Hematopoietic multipotent progenitor cell treated with erythropoietin and hydrocortisone succinate and interleukin-3 and kit ligand, for 8 days (in vitro differentiated cells): ENCODE measurements around the gene CACNA1D.

Experiments used
- DNase-seq: peaks from one replicate; pipeline ENCODE4 v3.0.0-alpha.2; 2015

Gene CACNA1D

DNA sequence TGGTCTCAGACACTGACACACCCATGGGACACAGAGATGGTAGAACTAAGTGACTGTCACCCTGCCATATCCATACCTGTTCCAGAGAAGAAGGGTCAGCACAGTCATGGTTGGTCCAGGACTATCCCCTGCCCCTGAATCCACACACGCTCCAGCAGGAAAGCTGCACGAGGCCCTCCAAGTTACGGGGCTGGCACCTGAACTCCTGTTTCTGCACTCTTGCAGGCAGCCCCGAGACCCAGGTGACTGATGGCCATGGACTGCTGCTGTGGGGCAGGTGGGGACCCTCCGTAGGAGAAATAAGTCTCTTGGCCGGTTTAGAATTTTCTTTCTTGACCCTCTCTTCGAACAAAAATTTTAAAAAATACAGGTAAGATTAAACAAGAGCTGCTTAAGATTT is 321.2 kb downstream of the CACNA1D start:
- no peak for DNase-seq

DNA sequence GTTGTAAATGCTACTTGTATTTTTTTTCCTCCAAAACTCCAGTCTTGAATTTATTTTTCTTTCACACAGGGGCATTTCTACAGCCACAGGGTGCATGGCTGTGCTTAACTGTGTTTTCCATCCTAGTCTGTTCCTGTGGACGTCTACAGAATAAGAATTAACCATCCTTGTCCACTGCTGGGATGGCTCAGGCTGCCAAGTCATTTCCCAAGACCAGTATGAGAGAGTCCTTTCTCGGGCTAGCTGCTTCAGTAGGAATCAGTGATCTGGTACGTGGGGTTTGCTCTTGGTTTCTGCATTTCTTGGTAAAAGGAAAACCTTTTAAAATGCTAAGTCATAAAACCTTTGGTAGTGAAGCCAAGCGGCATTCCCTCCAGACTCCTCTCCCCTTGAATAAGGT is 322.0 kb downstream of the CACNA1D start:
- DNase-seq: no peak

DNA sequence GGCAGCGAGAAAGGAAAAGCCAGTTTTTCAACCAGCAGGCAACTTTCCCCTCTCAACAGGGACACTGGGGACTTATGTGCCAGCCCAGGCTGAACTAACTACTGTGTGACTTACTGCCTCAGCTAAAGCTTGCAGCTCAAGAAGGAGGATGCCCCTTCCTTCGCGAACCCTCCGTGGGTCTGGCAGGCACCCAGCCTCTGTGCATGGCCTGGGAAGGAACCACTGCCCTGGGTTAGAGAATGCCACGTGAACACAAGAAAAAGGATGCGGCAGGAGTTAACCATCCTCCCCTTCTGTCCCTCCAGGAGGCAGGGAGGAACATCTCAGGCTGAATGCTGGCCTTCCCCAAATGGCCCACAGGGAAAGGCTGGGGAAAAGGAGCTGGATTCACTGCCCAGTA is 322.8 kb downstream of the CACNA1D start:
- no peak for DNase-seq

DNA sequence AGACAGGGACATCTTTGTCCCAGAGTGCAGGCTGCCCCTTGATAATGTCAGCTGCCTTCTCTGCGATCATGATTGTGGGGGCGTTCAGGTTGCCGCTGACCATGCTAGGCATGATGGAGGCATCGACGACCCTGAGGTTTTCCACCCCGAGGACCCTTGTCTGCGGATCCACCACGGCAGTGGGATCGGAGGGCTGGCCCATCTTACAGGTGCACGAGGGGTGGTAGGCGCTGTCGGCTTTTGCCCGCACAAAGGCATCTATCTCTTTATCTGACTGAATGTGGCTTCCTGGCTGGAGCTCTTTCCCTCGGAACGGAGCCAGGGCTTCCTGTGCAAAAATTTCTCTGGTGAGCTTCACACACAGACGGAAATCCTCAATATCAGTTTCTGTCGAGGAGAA is 323.4 kb downstream of the CACNA1D start:
- no peak for DNase-seq

DNA sequence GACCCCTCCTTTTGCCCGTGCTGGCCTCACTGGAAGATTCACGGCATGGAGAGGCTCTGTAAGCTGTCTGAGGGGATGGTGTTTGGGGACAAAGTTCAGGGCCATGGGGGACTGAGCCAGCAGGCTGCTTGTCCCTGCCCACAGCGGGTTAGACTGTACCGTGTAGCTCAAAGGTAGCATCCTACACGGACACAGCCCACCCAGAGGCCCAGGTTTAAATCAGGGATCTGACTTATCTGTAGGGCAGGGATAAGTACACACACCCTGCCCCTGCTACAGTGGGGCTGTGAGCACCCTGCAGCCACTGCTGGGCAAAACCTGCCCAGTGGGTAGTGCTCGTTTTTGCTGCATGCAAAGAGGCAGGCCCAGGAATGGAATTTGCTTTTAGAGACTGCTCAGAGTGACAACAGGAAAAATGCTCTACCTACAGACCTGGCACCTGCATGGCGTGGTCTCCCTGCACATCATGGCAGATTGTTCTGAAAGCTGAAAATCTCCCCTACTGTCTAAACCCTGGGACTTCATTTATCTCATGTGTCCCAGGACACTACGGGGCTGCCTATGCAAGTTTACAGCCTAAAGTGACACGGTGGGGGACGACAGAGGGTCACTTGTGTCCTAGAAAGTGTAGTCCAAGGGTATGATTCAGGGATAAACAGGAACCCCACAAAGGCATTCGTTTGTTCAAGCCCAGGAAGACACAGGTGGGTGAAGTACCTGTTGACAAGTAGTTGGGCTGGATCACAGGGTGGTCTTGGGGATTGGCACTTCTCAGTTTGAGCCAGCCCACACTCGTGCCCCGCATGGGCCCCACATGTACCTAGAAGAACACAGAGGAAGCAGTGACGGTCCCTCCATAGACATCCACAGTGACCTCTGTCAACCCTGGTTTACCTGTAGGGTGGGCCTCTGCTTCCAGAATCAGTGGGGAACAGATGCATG is 324.1 kb downstream of the CACNA1D start:
- DNase-seq: no peak

DNA sequence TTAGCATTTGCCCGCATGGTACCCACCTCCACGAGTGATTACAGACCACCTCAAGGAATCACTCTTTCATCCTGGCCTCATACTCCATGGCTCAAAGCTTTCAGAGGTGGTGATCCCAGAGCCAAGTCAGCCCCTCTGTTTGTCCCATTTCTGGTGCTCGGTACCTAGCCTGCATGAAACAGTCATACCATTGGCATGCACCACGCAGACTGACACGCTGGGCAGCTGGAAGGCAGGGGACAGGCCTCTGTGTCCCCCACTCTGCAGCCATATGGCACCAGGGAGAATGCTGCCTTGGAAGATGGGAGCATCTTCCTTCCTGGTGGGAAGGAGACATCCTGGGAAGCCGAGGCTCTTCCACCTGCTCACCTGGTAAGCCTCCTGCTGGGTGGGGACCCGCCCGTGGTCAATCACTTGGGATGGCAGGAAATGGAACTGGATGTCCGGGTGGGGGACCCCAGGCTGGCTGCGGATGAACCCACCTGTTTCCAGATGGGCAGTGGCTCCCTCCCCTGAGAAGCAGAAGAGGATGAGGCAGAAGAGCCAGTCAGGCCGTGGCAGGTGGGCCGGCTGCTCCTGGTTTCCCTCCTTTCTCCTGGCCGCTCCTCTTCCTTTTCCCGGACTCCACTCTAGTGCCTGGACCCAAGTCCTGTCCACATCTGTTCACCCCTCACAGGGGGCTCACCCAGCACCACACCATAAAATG is 324.9 kb downstream of the CACNA1D start:
- DNase-seq: no peak

DNA sequence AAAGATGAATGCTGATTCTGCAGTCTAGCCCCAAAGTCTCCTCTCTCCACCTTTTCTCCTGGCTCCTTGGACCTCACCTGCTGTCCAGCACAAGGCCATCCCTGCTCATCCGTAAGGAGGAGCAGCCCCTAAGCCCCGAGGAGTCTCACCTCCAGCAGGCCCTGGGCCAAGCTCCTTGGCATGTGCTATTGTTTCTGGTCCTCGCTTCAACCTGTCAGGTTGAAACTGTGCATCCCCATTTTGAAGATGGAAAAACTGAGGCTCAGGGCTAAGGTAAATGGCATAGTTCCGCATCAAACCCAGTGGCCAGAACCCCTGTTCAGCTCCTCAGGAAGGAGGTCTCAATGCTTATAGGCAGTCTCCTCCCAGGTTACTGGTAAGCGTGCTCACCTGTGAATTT is 325.7 kb downstream of the CACNA1D start:
- DNase-seq: no peak

DNA sequence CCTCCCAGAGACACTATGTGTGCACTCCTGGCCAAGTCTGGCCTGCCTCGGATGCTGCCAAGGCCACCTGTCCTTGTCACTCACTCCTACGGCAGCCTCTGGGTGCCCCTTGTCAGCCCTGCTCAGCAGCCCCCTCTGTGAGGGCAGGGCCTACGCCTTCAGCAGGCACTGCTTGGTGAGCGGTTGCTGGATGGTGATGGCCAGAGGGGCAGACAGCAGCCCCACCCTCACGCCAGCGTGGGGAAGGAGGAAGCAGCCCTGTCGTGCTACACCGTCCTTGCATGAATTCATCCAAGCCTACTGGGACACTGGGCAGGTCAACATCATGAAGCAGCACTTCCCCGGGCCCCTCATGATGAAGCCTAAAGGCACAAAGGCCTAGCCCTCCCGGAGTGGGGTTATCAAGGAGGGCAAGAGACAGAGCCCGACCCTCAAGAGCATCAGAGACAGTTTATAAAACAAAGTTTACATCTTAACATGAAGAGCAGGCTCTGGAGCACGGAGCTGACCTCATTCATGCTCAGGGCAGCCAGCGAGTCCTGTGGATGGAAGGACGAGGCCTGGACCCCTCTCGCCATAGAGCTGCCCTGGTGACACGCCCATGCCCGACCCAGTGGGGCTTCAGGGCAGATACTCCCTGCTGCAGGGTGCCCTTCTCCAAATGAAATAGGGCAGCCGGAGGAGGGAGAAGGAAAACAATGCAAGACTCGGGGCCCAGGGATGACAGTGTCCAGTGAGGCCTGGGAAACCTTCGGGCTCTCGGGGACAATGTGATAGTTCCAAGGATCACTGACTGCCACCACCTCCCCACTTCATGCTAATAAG is 326.6 kb downstream of the CACNA1D start:
- no peak for DNase-seq

DNA sequence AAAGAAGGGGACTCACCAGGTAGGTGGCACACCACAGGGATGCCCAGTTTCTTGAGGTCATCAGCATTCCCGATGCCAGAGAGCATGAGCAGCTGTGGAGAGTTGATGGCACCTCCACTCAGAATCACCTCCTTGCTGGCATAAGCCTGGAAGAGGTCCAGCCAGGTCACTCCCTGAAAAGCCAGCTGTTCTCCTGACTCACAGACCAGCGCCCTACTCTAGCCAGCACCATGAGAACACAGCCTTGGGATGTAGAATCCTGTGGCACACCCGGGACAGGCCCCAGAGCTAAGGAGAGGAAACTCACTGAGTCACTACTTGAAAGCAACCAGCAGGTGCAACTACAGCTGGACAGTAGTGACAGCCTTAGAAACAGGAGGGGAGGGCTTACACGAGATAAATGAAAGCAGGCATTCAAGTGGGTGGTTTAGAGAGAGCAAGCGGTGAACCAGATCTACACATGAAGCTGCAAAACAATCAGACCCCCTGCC is 327.3 kb downstream of the CACNA1D start:
- no peak for DNase-seq

DNA sequence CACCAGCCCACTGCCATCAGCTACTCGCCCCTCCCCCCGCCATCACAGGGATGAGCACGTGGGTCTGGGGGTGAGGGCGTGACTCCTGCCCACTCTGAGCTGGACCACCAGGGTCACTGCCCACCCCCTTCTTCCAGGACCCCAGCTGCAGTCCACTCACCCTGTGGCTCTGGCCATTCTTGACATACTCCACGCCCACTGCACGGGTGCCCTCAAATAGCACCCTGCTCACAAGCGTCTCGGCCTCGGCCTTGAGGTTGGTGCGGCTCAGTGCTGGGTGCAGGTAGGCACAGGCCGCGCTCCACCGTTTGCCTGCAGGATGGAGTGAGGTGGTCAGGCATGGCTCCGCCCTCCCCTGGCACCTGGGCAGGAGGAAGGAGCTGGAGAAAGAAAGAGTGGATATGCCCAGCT is 327.9 kb downstream of the CACNA1D start:
- no peak for DNase-seq

DNA sequence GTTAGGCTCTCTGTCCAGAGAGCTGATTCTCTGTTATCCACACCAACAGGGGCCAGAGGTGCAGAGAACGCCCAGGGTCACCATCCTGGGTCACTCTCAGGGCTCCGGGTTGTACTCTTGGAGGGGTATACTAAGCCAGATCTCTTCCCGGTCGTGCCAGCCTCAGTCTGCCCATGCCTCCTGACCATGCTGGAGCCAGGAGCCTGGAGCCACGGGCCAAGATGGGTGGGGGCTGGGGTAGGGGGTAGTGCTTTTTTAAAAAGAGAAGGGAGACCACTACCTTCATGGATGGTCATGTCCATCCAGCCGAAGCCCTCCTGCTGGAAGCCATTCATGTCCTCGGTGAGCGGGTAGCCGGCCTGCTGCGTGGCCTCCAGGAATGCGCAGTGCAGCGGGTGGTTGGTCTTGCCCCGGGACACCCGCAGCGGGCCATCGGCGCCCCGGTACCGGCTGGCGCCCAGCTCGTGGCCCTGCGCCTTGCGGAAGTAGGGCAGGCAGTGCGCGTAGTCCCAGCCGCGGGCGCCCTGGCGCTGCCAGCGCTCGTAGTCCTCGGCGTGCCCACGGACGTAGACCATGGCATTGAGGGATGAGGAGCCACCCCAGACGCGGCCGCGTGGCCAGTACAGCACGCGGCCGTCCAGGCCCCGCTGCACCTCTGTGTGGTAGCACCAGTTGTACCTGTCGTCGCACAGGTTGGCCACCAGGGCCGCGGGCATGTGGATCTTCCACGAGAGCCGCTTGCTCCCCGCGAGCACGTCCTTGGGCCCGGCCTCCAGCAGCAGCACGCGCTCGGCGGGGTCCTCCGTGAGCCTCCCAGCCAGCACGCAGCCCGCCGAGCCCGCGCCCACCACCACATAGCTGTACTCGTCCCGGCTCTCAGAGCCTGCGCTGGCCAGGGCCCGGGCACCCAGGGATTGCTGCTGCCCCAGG is 328.9 kb downstream of the CACNA1D start:
- DNase-seq: no peak

DNA sequence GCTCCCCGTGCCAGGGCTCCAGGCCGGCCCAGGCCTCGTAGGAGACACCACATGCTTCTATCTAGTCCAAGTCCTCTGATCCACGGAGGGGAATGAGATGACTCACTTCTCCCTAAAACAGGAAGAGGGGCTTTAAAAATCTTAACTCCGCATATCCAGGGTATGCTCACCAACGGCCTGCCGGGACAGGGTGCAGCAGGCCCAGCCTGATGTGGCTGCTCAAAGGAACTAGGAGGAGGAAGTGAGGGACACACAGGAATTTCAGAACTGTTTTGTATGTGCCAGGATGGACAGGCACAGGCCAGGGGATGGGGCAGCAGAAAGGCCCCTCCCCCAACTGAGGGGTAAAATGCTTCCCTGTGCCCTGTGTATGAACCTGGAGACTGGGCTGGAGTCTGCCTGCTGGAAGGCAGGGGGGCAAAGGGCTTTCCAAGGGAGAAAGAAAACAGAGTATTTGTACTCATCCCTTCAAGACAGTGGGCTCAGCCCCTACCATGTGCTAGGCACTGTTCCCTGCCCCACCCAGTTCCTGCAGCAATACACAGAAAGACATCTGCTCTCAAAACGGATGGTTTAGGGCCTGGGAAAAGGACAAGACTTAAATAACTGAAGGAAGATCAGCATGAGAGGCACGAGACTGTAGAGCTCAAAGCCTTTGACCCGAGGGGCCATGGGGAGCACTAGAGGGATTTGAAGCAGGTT is 329.7 kb downstream of the CACNA1D start:
- no peak for DNase-seq

DNA sequence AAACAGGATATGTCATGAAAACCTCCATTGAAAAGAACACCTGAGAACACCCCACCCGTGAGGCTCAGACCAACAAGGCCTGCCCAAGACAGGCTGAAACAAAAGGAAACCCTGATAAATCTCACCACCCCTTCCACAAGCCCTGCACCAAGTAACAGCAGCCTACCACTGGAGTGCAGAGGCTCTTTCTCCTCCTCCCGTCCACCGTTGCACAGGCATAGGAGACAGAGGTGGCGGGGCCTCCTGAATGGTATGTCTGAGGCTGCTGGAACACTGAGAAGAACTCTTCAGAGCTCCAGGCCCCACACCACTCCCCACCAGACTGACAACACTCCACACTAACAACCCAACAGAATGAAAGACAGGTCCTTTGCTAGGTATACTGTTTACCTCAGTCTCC is 330.4 kb downstream of the CACNA1D start:
- DNase-seq: no peak

DNA sequence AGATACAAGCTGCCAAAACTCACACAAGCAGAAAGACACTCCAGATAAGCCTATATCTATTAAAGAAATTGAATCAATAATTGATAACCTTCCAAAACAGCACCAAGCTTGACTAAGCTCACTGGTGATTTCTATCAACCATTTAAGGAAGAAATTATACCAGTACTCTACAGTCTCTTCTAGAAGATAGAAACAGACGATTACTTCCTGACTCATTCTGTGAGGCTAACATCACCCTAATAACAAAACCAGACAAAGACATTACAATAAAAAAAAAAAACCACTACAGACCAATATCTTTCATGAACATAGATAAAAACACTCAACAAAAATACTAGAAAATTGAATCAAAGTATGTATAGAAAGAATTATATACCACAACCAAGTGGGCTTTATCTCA is 331.6 kb downstream of the CACNA1D start:
- no peak for DNase-seq

DNA sequence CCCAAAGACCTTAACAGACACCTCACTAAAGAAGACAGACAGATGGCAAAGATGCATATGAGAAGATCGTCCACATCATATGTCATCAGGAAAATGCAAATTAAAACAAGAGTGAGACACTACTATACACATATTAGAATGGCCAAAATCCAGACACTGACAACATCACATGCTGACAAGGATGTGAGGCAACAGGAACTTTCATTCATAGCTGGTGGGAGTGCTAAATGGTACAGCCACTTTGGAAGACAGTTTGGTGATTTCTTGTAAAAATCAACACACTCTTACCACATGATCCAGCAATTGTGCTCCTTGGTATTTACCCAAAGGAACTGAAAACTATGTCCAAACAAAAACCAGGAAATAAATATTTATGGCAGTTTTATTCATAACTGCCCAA is 334.2 kb downstream of the CACNA1D start:
- DNase-seq: no peak

DNA sequence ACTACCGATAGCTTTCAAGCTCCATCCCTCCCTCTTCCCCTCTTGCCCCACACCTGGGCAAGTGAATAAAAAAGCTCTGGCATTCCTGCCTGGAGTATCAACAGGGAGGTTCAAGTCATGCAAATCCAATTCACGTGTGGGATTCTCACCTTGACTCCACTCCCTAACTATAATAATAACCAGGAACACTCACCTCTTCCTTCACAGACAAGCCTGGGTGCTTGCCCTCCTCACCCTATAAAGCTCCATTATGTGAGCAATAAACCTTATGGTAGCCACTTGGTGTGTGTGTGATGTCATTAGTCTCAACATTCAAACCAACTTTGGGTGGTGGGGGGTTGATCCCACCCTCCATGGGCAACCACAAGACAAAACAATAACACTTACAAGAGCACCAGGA is 335.2 kb downstream of the CACNA1D start:
- no peak for DNase-seq

DNA sequence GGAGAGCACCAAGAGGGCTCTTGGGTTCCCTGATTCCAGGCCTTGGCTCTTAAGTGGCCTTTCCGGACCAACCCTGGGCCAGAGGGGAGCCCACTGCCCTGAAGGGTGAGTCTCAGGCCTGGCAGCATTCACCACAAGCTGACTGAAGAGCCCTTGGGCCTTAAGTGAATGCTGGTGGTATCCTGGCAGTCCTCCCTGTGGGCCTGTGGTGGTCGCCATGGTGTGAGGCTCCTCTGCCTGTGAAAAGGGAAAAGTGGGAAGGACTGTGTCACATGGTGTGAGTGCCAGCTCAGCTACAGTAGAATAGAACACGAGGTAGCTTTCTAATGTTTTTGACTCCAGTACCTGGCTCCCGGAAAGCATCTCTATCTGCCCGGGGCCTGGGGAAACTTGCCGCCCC is 336.5 kb downstream of the CACNA1D start:
- DNase-seq: no peak

DNA sequence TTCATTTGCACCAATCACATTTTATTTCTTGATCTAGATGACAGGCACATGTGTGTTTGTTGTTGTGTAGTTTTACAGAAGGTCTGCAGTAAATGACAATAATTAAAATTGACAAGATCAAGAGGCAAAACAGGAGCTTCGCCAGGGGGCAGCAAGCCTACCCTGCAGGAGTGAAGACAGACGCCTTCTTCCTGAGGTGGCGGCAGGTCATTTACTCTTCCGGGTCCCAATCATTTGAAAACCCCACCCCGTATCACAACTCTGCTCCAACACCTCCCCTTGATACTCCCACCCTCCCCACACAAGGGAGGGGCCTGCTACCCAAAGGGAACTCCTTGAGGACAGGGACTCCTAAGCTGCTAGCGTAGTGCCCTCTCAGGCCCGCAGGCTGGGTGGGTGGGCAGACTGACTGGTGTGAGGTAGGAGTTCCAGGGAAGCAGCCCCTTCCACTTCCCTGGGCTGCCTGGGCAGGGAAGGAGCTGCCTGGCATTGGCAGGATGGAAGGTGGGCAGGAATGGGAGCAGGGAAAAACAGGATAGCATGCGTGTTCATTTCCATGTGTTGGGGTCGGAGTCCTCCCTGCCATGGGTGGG is 338.7 kb downstream of the CACNA1D start:
- no peak for DNase-seq

DNA sequence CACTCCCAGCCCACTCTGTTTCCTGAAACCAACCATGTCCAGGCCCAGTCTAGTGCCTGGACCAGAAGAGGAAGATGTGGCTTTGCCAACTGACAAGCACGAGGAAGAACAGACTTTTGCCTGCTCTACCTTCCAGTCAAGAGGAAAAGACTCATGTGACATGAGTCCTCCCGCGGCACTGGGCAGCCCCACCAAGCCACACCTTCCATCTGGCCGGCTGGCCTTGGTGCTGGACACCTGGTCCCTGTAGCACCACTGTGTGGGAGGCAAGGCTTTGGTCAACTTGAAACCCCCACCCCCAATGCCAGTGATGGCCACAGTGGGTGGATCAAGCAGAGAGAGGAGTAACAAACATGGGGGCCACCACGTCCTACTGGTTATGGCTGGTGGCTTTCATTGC is 339.3 kb downstream of the CACNA1D start:
- DNase-seq: no peak

DNA sequence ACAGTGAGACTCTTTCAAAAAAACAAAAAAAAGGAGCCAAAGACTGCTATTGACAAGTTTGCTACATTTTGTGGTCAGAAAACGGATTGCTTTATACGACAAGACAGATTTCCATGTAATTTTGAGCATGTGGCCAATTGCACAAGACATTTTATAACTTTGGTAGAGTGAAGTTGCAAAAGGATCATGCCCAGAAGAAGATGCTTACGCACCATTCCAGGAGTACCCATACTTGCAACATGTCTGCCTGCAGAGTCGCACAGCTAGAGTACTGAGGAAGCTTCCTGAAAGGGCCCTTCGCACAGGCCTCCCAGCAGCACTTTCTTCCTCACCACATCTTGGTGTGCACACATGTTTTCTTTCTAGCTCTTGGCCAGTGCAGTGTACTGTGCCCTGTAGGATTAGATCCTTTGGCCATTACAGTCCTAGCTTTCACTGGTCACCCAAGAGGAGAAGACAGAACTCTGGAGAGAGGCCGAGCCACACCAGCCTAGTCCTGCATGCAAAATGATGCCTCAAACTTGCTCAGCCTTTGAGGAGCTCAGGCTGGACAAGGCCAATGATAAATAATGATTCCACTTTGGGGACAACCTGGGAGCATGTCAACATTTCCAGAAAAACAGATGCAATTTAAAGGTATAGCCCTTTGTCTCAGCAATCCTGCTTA is 340.2 kb downstream of the CACNA1D start:
- DNase-seq: peak; percentile 31
